Measurements from ENCODE around the gene JMJD1C.

- TF ChIP-seq CTCF (IDR thresholded peaks at IDR 0.05) (no peak), POLR2A (IDR thresholded peaks at IDR 0.05) (no peak)
Measured at GRCh38 chr10:63266391-63267316, 199.1 kb downstream of the JMJD1C start.
